DOHH2 (cell line): Measurements from ENCODE around the gene FOXC2.

Experiments
- H3F3A ChIP-seq: fragments of 200-600 bp; sonication (generic), shearing (Covaris generic); 2 replicates; pipeline ENCODE4 v1.6.0; 2016; ENCODE audit warnings: antibody characterized with exemption, mild to moderate bottlenecking; ENCODE audit not compliant: control insufficient read depth, insufficient read depth
- H3K27ac ChIP-seq: fragments of 200-600 bp; sonication (generic); 2 replicates; pipeline ENCODE4 v1.5.1; 2014; ENCODE audit warnings: low read depth, mild to moderate bottlenecking, low read length, moderate library complexity
- H3K27me3 ChIP-seq: fragments of 200-600 bp; sonication (generic); 2 replicates; pipeline ENCODE4 v1.6.1; 2014; ENCODE audit warnings: mild to moderate bottlenecking, low read length, mixed read lengths; ENCODE audit not compliant: control insufficient read depth
- H3K36me3 ChIP-seq: fragments of 200-600 bp; sonication (generic); 2 replicates; pipeline ENCODE4 v1.6.1; 2014; ENCODE audit warnings: mild to moderate bottlenecking, low read length, moderate library complexity, mixed read lengths; ENCODE audit not compliant: control insufficient read depth
- H3K4me1 ChIP-seq: fragments of 200-600 bp; sonication (generic); 2 replicates; pipeline ENCODE4 v1.6.1; 2014; ENCODE audit warnings: mild to moderate bottlenecking, low read length, mixed read lengths; ENCODE audit not compliant: control insufficient read depth
- H3K4me2 ChIP-seq: fragments of 200-600 bp; sonication (generic); 2 replicates; pipeline ENCODE4 v1.6.0; 2014; ENCODE audit warnings: mild to moderate bottlenecking, low read length, moderate library complexity
- H3K4me3 ChIP-seq: fragments of 200-600 bp; sonication (generic); 2 replicates; pipeline ENCODE4 v1.5.1; 2014; ENCODE audit warnings: mild to moderate bottlenecking, low read length, mixed read lengths
- H3K79me2 ChIP-seq: fragments of 200-600 bp; sonication (generic); 2 replicates; pipeline ENCODE4 v1.6.1; 2014; ENCODE audit warnings: mild to moderate bottlenecking, low read length, mixed read lengths; ENCODE audit not compliant: control insufficient read depth
- H3K9me2 ChIP-seq: fragments of 200-600 bp; sonication (generic); replicated peaks from 2 replicates; pipeline ENCODE4 v1.6.1; 2014; ENCODE audit warnings: mild to moderate bottlenecking, low read length, mixed read lengths; ENCODE audit not compliant: control insufficient read depth
- H3K9me3 ChIP-seq: fragments of 200-600 bp; sonication (generic); 2 replicates; pipeline ENCODE4 v1.6.1; 2014; ENCODE audit warnings: antibody characterized with exemption, low read length, mixed read lengths; ENCODE audit not compliant: control insufficient read depth, insufficient read depth
- H4K20me1 ChIP-seq: fragments of 200-600 bp; sonication (generic); 2 replicates; pipeline ENCODE4 v1.6.0; 2014; ENCODE audit warnings: low read depth, mild to moderate bottlenecking, antibody characterized with exemption, low read length, moderate library complexity; ENCODE audit not compliant: control insufficient read depth, insufficient read depth
- EZH2phosphoT487 ChIP-seq: fragments of 200-600 bp; sonication (generic); IDR thresholded peaks from 2 replicates; pipeline ENCODE4 v1.6.1; 2017; ENCODE audit warnings: borderline replicate concordance, mild to moderate bottlenecking, antibody characterized with exemption, low read length, moderate library complexity, mixed read lengths
- TF ChIP-seq, protein P1 (sequence below): fragments of 200-600 bp; sonication (generic); IDR thresholded peaks from one replicate; pipeline ENCODE4 v1.5.1; 2014; ENCODE audit warnings: antibody characterized with exemption, mild to moderate bottlenecking, low read depth, low read length; ENCODE audit not compliant: poor library complexity, severe bottlenecking

Gene FOXC2

DNA sequence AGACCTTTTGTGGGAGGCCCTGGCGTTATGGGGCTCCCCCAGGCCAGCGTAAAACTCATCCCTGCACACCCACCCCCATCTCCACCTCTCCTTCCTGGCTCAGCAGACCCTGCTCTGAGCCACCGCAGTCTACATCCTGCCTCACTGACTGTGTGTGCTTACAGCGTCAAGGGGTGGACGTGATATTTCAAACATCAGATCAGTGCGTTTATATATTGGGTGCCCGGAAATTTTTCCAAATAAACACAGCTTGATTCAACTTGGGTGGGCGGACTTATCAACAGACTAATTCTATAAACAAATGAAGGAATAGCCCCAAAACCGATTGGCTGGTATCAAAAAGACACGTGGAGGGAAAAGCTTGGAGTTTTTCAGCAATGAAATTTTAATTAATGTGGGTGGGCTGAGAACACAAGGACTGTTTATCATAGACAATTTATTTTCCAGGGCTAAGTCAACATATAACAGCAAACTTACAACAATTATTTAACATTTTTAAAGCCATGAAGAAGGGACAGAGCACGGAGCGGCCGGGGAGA, 11.5 kb downstream of the FOXC2 start, which contains the start of gene FOXL1:
Gene FOXL1, plus strand, starts transcription at position 489 of the 539 bp plus-strand sequence. CDS start 175 bp downstream, outside the sequence.
- no peaks in the 10 kb centered on the region for H3K9me2 ChIP-seq
- no peaks in the 10 kb centered on the region for H4K20me1 ChIP-seq
- no peak within 1 kb of the TSS for H3K27ac ChIP-seq
- H3K79me2 ChIP-seq: no peaks in the 10 kb centered on the region
- H3K27me3 ChIP-seq: no peaks in the 10 kb centered on the region
- H3K4me1 ChIP-seq: no peaks in the 10 kb centered on the region
- H3K9me3 ChIP-seq: no peaks in the 10 kb centered on the region
- no peak within 1 kb of the TSS for H3K4me3 ChIP-seq
- no peaks in the 10 kb centered on the region for H3F3A ChIP-seq
- no peak within 1 kb of the TSS for H3K4me2 ChIP-seq
- TF ChIP-seq, protein P1, sequence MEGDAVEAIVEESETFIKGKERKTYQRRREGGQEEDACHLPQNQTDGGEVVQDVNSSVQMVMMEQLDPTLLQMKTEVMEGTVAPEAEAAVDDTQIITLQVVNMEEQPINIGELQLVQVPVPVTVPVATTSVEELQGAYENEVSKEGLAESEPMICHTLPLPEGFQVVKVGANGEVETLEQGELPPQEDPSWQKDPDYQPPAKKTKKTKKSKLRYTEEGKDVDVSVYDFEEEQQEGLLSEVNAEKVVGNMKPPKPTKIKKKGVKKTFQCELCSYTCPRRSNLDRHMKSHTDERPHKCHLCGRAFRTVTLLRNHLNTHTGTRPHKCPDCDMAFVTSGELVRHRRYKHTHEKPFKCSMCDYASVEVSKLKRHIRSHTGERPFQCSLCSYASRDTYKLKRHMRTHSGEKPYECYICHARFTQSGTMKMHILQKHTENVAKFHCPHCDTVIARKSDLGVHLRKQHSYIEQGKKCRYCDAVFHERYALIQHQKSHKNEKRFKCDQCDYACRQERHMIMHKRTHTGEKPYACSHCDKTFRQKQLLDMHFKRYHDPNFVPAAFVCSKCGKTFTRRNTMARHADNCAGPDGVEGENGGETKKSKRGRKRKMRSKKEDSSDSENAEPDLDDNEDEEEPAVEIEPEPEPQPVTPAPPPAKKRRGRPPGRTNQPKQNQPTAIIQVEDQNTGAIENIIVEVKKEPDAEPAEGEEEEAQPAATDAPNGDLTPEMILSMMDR: no peak
- TF ChIP-seq EZH2phosphoT487: no peak
- H3K36me3 ChIP-seq: no peaks in the 10 kb centered on the region

GRCh38 chr16:86578611-86579267, 12.1 kb downstream of the FOXC2 start:
- Histone ChIP-seq H3K27me3 (no peaks in the 10 kb centered on the region), H3F3A (no peaks in the 10 kb centered on the region), H3K27ac (no peak overlapping the region), H3K9me2 (no peaks in the 10 kb centered on the region), H3K4me2 (no peak overlapping the region), H3K36me3 (no peaks in the 10 kb centered on the region), H3K4me1 (no peaks in the 10 kb centered on the region), H3K79me2 (no peaks in the 10 kb centered on the region), H3K4me3 (no peak overlapping the region), H3K9me3 (no peaks in the 10 kb centered on the region), H4K20me1 (no peaks in the 10 kb centered on the region)
- TF ChIP-seq, protein P1: no peak
- no peak for TF ChIP-seq EZH2phosphoT487

DNA sequence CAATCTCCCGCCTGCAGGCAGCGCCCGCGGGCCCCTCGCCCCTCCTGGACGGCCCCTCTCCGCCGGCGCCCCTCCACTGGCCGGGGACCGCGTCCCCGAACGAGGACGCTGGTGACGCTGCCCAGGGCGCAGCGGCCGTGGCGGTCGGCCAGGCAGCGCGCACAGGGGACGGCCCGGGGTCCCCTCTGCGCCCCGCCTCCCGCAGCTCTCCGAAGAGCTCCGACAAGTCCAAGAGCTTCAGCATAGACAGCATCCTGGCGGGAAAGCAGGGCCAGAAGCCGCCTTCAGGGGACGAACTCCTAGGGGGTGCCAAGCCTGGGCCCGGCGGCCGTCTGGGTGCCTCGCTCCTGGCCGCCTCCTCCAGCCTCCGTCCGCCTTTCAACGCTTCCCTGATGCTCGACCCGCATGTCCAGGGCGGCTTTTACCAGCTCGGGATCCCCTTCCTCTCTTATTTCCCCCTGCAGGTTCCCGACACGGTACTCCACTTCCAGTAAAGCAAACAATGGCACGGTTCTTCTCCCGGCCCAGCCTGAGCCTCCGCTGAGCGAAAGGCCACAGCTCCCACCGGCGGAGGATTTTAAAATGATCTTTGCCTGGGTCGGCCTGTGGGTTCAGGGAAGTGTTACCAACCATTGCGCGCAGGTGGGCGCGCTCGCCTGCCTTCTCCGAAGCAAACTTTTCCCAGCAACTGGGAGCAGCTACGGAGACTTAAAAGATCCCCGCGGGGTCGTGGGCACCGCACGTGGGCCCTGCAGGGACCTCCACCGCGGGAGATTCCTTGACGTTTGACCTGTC, 12.8 kb downstream of the FOXC2 start:
- no peaks in the 10 kb centered on the region for H3K9me3 ChIP-seq
- no peak overlapping the region for H3K4me2 ChIP-seq
- H3F3A ChIP-seq: no peaks in the 10 kb centered on the region
- TF ChIP-seq, protein P1: no peak
- TF ChIP-seq EZH2phosphoT487: no peak
- no peak overlapping the region for H3K27ac ChIP-seq
- no peaks in the 10 kb centered on the region for H4K20me1 ChIP-seq
- H3K36me3 ChIP-seq: no peaks in the 10 kb centered on the region
- no peaks in the 10 kb centered on the region for H3K9me2 ChIP-seq
- no peak overlapping the region for H3K4me3 ChIP-seq
- H3K27me3 ChIP-seq: no peaks in the 10 kb centered on the region
- H3K79me2 ChIP-seq: no peaks in the 10 kb centered on the region
- no peaks in the 10 kb centered on the region for H3K4me1 ChIP-seq
